Epithelial cell of esophagus (primary cell): ENCODE data around the gene RPS3.

Source experiments
- DNase-seq: peaks from one replicate; pipeline ENCODE4 v3.0.0; 2010; ENCODE audit warnings: low read depth
- H3K4me3 ChIP-seq: 2 replicates; pipeline ENCODE4 v1.5.1; 2011; ENCODE audit warnings: mild to moderate bottlenecking, low read length, control low read depth
- CTCF ChIP-seq: IDR thresholded peaks from 2 replicates; pipeline ENCODE4 v1.5.1; 2011; ENCODE audit warnings: low read depth, mild to moderate bottlenecking, low read length, control low read depth, inconsistent platforms; ENCODE audit not compliant: insufficient read depth; ENCODE audit errors: missing control alignments

RPS3 gene

GRCh38 chr11:75431533-75432525, 32.5 kb downstream of the RPS3 start:
- H3K4me3 ChIP-seq: no peak overlapping the region
- no peak for TF ChIP-seq CTCF
- peak; percentile 48 for DNase-seq

DNA sequence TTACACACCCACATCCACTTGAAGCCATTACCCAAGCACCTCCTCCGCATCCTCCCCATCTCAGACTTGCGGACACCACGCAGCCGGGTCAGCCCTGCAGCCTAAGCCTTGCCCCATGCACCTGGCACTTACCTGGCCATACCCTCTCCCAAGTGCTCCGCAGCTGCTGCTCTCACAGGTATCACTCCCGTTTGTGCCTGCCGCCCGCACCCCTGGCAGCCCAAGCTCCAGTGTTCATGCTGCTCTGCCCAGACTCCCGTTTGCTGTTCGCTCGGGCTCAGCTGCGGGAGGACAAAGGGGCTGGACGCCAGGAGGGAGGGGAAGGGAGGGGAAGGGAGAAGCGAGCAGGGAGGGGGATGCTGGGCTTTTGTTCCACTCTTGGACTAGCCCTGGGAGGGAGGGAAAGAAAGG, 33.6 kb downstream of the RPS3 start, which contains the start of gene KLHL35:
Gene KLHL35 (minus strand): TSS at position 293 of the 411 bp plus-strand sequence. CDS start 2,574 bp downstream, outside the sequence.
- no peak for TF ChIP-seq CTCF
- no peak within 1 kb of the TSS for H3K4me3 ChIP-seq
- no peak for DNase-seq

- no peak for TF ChIP-seq CTCF
These were observed 34.1 kb downstream of the RPS3 start for GRCh38 chr11:75433443-75433842.

DNA sequence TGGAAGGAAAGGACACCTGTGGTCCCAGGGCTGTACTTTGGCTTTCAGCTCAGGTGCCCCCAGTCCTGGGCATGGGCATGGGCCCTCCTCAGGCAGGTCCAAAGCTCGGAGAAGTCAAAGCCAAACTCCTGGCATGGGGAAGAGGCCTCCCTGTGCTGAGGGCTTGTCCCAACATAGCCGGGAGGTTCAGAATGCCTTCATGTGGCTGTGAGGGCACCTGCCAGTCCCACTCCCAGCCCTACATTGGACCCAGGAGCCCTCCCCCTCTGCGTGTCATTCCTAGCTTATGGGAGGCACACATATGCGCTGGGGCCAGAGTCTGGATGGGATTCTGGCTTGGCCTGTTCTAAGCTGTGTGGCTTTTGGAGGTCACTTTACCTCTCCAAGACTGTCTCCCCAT, 34.7 kb downstream of the RPS3 start:
- no peak overlapping the region for H3K4me3 ChIP-seq
- no peak for TF ChIP-seq CTCF
- DNase-seq: no peak

More at GRCh38 chr11:75433443-75433842, 34.1 kb downstream of the RPS3 start:
- no peak overlapping the region for H3K4me3 ChIP-seq
- DNase-seq: no peak

- no peak for DNase-seq
- no peak for TF ChIP-seq CTCF
- no peak overlapping the region for H3K4me3 ChIP-seq
These were observed 35.7 kb downstream of the RPS3 start for GRCh38 chr11:75434886-75435570.

DNA sequence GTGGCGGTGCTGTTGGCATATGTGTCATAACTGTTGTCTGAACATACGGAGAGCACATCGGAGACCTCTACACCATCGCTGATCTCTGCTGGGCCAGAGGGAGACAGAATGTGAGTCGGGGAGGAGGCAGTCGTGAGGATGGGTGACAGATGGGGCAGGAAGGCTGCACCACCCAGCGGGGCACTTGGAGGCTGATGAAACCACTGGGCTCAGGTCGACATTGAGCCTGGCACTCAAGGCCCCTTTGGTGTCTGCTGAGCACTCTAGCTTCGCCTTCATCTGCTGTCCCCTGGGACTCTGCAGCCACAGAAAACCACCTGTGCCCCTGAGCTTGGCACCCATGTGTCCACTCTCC, 36.2 kb downstream of the RPS3 start:
- no peak for DNase-seq
- H3K4me3 ChIP-seq: no peak overlapping the region
- TF ChIP-seq CTCF: no peak
